Superior temporal gyrus (tissue), 1 donor: Measurements from ENCODE around the gene ARHGEF19.
A peak's percentile ranks its signal among the peaks of the same experiment; 100 is the strongest.
"Not testable (repeated sequence)": the region's sequence is repeated elsewhere in the genome, so short reads cannot be mapped to it uniquely, and the experiment has no call there.

Experiments used
- DNase-seq: peaks from one replicate; pipeline ENCODE4 v3.0.0-alpha.2; 2016; ENCODE audit errors: extremely low spot score

ARHGEF19 gene

DNA sequence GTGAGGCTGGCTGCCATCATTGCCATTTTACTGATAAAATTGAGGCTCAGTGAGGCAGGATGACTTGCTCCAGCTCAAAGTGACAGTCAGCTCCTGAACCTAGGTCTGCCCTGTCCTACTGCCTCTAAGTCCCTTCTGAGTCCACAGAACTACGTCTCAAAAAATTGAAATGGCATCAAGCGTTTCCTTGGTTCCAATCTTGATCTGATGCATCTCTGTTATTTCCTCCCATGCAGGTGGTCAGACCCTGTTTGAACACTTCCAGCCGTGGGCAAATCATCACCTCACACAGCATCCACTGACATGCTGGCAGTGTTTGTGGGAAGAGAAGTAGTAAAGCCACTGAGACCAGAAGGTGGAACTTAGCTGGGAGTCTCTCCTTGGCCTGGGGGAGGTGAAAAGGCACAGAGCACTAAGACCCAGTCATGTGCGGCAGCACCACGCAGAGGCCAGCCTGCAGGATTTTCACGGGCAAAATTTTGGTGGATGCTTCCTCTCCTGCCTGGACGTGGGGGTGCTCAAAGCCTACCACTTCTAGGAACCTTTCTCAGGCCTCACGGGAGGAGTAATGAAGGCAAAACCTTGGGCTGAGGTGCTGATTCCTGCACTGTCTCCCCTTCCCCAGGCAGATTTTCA lies 32.3 kb upstream of the ARHGEF19 start:
- no peak for DNase-seq

GRCh38 chr1:16243936-16244649 lies 31.6 kb upstream of the ARHGEF19 start:
- DNase-seq: peak; percentile 90

- DNase-seq: no peak
These were observed 30.8 kb upstream of the ARHGEF19 start for GRCh38 chr1:16243215-16243610.

DNA sequence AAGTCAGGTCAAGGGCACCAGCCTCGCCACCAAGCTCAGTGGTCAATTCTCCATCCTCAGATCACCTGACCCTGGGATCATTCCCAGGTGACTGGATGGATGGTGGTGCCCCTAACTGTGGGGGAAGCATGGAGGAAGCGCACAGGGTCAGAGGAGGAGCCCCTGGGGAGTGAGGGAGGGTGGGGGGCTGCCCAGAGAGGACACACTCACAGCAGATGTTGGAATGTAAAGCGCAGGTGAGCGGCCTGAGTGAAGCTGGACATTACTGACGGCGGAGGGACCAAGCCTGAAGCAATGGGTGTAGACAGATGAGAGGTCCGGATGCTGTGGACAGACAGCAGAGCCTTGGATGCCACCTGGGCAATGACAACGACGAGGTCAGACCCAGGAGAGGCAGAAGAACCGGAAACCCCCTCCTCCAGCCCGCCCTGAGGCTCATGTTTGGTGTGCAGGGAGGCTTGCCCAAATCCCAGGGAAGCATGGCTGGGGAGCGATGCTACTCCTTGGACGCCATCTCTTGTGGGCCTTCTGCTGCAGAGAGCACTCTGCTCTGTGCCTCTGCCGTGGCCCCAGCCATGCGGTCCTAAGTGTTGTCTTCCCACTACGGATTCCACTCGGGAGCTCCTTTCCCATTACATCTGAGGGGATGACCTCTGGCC lies 30.2 kb upstream of the ARHGEF19 start:
- no peak for DNase-seq

GRCh38 chr1:16241221-16241708 lies 28.8 kb upstream of the ARHGEF19 start:
- no peak for DNase-seq

GRCh38 chr1:16239972-16240491 lies 27.6 kb upstream of the ARHGEF19 start:
- no peak for DNase-seq

- no peak for DNase-seq
These were observed 24.9 kb upstream of the ARHGEF19 start for GRCh38 chr1:16237343-16237830.

GRCh38 chr1:16236511-16237342 lies 24.3 kb upstream of the ARHGEF19 start, which contains the start of gene CPLANE2:
TSS of gene CPLANE2 (minus strand) at chr1:16237183. CDS start at chr1:16236742, 441 bp downstream.
- peak; percentile 86 for DNase-seq

GRCh38 chr1:16235944-16236510 lies 23.6 kb upstream of the ARHGEF19 start:
- DNase-seq: no peak

- no peak for DNase-seq
These were observed 22.9 kb upstream of the ARHGEF19 start for GRCh38 chr1:16235347-16235746.

- no peak for DNase-seq
These were observed 21.0 kb upstream of the ARHGEF19 start for GRCh38 chr1:16233431-16233830.

DNA sequence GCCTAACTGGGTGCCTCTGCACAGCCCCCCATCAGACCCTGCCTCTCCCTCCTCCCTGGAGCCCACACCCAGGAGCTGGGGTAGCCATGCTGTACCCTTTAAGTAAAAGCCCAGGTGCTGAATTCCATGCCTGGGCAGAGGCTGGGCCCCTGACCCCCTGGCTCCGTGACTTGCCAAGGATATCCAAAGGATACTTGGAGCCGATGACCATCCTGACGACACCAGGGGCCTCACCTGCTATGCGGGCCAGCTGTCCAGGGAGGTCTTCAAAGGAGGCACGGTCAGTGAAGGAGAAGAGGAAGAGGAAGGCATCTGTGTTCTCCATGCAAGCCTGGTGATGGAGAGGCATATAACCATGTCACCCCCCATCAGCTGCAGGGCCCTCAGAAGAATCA lies 19.9 kb upstream of the ARHGEF19 start:
- no peak for DNase-seq

DNA sequence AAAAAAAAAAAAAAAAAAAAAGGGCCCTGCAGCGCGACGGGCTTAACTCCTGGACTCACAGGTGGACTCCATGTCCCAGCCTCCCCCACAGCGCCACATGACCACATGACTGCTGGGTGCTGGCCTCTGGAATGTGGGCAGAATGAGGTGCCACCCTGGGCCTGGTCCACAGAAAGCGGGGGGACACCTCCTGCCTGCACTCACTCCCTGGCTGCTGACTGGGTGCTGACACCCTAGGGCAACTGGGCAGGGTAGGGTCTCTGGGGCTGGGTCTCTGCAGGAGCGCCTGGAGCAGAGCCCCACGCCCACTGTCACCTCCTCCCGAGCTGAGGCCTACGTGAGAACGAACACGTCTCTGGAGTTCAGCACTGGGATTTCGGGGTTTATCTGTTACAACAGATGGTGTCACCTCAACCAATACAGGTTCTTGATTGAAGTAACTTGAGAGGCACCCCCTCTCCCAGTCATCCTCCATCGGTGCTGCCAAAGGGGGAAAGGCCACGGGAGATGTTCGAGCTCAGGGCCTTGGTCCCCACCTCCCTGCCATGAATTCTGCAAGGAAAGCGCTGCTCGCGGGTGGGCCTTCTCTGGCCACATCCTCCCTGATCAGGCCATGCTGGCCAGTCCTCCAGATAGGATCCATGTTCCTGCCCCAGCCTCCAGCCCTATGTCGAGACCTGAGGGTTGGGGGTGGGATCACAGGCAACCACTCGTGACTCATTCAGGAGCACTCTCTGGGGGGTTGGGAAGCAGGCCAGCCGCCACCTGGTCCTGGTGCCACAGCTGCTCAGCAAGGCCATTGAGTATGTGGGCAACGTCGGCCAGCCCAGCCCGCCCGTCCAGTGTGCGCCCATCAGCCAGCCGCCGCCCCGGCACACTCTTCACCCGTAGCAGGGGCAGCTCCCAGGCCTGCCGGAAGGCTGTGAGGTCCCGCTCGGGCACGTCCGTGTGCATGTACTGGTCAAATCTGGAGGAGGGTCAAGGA lies 19.2 kb upstream of the ARHGEF19 start:
- DNase-seq: no peak

GRCh38 chr1:16230744-16231143 lies 18.3 kb upstream of the ARHGEF19 start:
- no peak for DNase-seq

DNA sequence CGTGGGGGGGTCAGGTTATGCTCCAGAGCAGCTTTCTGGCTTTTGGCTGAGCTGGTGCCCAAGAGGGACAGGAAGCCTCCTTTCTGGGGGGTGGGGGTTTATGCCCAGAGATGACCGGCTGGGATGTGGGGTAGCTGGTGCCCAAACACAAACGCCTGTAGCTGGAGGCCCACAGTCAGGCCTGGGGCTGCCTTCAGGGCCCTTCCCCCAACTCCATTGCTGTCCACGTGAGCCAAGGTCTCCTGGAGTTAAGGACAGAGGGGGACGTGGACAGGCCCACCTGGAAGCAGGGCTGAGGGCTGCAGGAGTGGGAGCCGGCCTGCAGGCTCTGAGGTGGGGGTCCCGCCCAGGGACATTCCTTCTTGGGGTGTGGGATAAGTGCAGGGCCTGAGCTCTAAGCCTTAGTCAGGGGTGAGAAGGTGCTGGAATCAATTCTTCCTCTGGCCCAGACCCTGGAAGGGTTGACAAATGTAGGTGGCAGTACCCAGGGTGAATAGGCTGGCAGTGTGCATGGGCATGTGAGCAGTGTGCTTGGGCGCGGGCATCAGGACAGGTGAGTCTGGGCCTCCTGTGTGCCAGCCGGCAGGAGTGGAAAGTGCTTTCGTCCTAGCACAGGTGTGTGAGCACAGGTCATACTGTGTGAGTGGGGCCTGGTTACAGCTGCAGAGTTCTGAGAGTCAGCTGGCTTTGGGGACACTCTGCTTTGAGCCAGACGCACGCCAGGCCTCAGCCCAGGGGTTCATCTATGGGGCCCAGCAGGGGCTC lies 17.7 kb upstream of the ARHGEF19 start:
- DNase-seq: no peak

DNA sequence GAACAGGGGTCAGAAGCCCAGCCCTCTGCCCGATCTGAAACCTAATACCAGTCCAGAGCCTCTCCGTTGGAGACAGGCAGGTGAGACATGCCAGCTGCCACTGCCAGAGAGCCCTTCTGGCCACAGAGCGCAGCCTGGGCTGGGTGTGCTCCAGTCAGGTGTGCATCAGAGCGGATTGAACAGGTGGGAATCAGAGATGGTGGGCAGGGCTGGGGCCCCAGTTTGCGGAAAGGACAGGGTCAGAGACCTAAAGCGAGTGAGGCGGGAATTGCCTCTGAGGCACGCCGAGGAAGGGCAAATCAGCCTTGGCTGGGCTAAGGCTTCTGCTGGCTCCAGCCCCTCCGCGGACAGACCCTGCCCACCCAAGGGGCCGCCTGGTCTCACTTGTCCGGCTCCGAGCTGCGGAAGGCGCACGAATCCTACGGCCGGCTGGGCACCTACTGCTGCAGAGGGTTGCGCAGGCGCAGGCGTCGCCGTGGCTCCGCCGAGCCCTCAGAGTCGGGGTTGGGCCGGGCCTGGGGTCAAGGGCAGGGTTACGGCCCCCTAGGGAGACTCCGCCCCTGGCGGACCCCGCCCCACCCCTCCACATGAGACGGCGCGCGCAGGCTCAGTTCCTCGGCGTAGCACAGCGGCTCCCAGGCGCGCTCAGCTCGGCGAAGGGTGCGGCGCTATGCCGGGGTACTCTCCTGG lies 14.2 kb upstream of the ARHGEF19 start:
- no peak for DNase-seq

DNA sequence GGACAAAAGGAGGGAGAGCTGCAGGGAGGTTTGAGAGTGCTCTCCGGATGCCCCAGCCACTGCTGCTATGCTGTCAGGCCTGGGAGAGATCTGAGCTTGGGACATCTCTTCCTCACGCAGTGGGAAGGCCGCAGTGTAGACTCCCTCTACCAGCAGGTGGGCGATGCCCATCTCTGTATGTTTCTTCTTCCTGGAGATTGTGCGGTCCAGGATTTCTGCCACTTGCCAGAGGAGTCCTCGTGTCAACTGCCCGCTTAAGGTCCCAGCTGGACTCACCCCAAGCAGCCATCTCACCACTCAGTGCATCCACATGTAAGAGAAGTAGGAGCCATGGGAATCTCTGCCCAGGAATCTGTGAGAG lies 13.7 kb upstream of the ARHGEF19 start:
- DNase-seq: no peak

DNA sequence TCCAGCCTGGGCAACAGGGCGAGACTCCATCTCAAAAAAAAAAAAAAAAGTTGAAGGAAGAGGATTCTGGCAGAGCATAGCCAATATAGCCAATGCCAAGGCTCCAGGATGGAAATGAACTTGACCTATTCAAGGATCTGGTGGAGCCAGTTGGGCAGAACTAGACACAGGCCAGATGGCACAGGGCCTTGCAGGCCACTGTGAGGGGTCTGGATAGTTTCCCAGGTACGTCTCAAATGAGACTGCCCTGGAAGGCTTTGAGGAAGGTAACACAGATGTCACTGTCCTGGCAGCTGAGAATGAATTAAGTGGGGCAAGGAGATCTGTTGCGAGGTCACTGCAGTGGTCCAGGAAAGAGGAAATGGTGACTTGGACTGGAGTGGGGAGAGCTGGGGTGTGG lies 12.0 kb upstream of the ARHGEF19 start:
- DNase-seq: no peak

GRCh38 chr1:16222716-16223115 lies 10.3 kb upstream of the ARHGEF19 start:
- not testable (repeated sequence) for DNase-seq
